HG03457 (cell line): ENCODE results near the gene KCNQ4.

Experiments used
- ATAC-seq: cut with Tn5 transposase; IDR thresholded peaks from one replicate; pipeline ENCODE4 v1.9.1; 2021; ENCODE audit warnings: moderate number of reproducible peaks; ENCODE audit not compliant: unreplicated experiment

The KCNQ4 gene

GRCh38 chr1:40776236-40777072, 7.1 kb upstream of the KCNQ4 start:
- ATAC-seq, result no peak

GRCh38 chr1:40777224-40777970, 6.2 kb upstream of the KCNQ4 start:
- no peak for ATAC-seq

GRCh38 chr1:40780678-40781607, 2.6 kb upstream of the KCNQ4 start:
- no peak for ATAC-seq

GRCh38 chr1:40781608-40781971, 2.0 kb upstream of the KCNQ4 start:
- ATAC-seq, result no peak

- ATAC-seq, result no peak
Measured at GRCh38 chr1:40782371-40782956, 1.1 kb upstream of the KCNQ4 start.

GRCh38 chr1:40784141-40784770, 669 bp downstream of the KCNQ4 start:
- ATAC-seq, result no peak

GRCh38 chr1:40784771-40785151, 1.2 kb downstream of the KCNQ4 start:
- ATAC-seq, result no peak

- ATAC-seq, result no peak
Measured at GRCh38 chr1:40785446-40785845, 1.9 kb downstream of the KCNQ4 start.

- ATAC-seq, result no peak
Measured at GRCh38 chr1:40786171-40786994, 2.8 kb downstream of the KCNQ4 start.

GRCh38 chr1:40786995-40787705, 3.6 kb downstream of the KCNQ4 start:
- no peak for ATAC-seq

GRCh38 chr1:40787737-40788560, 4.4 kb downstream of the KCNQ4 start:
- no peak for ATAC-seq

GRCh38 chr1:40788561-40789341, 5.2 kb downstream of the KCNQ4 start:
- no peak for ATAC-seq

GRCh38 chr1:40789342-40789598, 5.7 kb downstream of the KCNQ4 start:
- no peak for ATAC-seq

GRCh38 chr1:40789661-40790430, 6.3 kb downstream of the KCNQ4 start:
- ATAC-seq, result no peak

GRCh38 chr1:40792036-40792435, 8.4 kb downstream of the KCNQ4 start:
- no peak for ATAC-seq

GRCh38 chr1:40793617-40794016, 10.0 kb downstream of the KCNQ4 start:
- ATAC-seq, result no peak

GRCh38 chr1:40794048-40794447, 10.5 kb downstream of the KCNQ4 start:
- no peak for ATAC-seq
